H1 (cell line): ENCODE results near the gene DDOST. TPM values are rescaled to one million over a fixed set of nuclear protein-coding genes. Genes with fewer than 3 reads are reported as not detected.

Experiments
- KDM4A ChIP-seq: IDR thresholded peaks from one replicate; pipeline ENCODE4 v1.7.1; 2012; ENCODE audit warnings: low read depth, mild to moderate bottlenecking, moderate library complexity, low read length, inconsistent platforms; ENCODE audit not compliant: severe bottlenecking
- polyA plus RNA-seq, 7 experiments: library from polyadenylated mRNA; depleted of rRNA in 3 of 7; stranded (reverse) in 5 of 7; unstranded in 2 of 7; fragments of >200 nt in 5 of 7; fragments of 200-250 nt in 2 of 7; gene quantifications; 1 replicate in 5 of 7; 2 replicates in 1 of 7; 4 replicates in 1 of 7; pipeline versions ENCODE4 v1.2.1 to v1.2.3, GENCODE V29; 2011 to 2013; ENCODE audit warnings: missing spikeins in 2 of 7, mixed read lengths in 2 of 7
- total RNA-seq: library from RNA; stranded (reverse); fragmentation: NEBNext Ultra II Directional; extraction: Animal tissue kit (Norgen Biotek cat#: 25700); gene quantifications from 2 replicates; pipeline ENCODE4 v1.2.1, GENCODE V29; 2021

The DDOST gene
- total and polyA plus RNA-seq, 2 of the 8 experiments (the other 6 are each of a cell fraction or from before 2014, with no cell fraction given) = 253 to 336 TPM

DNA sequence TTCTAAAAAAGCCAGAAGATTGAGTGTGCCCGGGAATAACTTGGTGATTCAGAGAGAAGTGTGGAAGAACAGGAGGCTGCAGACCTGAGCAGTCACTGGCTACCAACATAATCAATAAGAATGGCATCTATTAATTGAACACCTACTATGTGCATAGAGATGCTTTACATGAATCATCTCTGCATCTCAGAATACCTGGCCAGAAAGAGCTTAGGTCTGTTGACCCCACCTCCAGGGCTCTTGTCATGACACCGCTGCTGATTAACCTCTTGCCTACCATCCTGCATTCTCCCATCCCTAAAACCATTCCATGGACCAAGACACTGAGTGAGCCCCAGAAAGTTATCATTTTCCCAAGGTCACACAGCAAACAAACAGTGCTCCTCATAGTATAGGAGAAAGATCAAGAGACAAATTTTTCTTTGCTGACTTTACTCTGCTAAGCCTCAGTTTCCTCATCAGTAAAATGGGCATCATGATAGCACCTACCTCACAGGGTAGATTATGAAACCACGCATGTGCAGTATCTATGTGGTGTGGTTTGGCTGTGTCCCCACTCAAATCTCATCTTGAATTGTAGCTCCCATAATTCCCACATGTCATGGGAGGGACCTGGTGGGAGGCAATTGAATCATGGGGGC, 44.2 kb downstream of the DDOST start (continued):
- no peak for TF ChIP-seq KDM4A
